ENCODE data around the gene ARMH1.

ARMH1 gene

DNA sequence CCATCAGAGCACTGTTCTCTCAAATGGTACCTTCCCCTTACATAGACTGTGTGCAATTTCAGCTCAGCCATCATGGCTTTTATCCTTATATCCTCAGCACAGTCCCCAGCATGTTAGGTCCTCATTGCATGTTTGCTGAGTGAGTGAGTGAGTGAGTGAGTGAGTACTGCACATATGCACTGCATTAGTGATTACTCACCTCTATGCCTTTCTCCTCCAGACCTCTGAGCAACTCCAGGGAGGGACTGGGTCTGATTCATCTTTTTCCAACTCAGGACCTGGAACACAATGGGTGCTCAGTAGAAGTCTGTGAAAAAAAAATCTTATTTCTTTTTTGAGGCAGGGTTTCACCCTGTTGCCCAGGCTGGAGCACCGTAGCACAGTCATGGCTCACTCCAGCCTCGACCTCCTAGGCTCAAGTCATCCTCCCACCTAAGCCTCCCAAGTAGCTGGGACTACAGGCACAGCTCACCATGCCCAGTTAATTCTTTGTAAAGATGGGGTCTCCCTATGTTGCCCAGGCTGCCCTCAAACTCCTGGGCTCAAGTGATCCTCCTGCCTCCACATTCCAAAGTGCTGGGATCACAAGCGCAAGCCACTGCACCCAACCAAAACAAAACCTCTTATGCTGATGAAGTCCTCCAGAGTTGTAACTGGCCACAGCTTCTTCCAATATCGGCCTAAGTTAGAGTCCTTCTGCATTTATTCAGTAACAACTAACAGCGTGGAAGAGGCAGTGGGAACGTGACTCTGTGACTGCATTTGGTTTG lies 32.8 kb downstream of the ARMH1 start:
- DNase-seq = no peak
- Histone ChIP-seq H3K4me1 (ENCODE audit: insufficient read depth, low read length) (peaks cover 4% of the 10 kb centered on the region; the same call in 1 of the 2 replicates), H3K9ac (ENCODE audit: low read depth, low read length) (no peak overlapping the region)

GRCh38 chr1:44707959-44708831 lies 33.7 kb downstream of the ARMH1 start:
- peak overlapping the region; percentile 69; the same call in 1 of the 2 replicates for H2AFZ ChIP-seq (ENCODE audit: low read depth, low read length)
- H3K9ac ChIP-seq (ENCODE audit: low read depth, low read length) = no peak overlapping the region
- TF ChIP-seq EZH2 (IDR thresholded peaks at IDR 0.05; ENCODE audit: borderline replicate concordance, low read depth, low read length, severe bottlenecking) = no peak
- TF ChIP-seq, protein P1, sequence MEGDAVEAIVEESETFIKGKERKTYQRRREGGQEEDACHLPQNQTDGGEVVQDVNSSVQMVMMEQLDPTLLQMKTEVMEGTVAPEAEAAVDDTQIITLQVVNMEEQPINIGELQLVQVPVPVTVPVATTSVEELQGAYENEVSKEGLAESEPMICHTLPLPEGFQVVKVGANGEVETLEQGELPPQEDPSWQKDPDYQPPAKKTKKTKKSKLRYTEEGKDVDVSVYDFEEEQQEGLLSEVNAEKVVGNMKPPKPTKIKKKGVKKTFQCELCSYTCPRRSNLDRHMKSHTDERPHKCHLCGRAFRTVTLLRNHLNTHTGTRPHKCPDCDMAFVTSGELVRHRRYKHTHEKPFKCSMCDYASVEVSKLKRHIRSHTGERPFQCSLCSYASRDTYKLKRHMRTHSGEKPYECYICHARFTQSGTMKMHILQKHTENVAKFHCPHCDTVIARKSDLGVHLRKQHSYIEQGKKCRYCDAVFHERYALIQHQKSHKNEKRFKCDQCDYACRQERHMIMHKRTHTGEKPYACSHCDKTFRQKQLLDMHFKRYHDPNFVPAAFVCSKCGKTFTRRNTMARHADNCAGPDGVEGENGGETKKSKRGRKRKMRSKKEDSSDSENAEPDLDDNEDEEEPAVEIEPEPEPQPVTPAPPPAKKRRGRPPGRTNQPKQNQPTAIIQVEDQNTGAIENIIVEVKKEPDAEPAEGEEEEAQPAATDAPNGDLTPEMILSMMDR (IDR thresholded peaks at IDR 0.05; ENCODE audit: borderline replicate concordance, extremely low read depth, low read length, poor library complexity, severe bottlenecking) = peak; percentile 79
- H3K4me3 ChIP-seq (ENCODE audit: low read depth in 1 of 2, low read length in 2 of 2) = 0 out of 4 replicates have a peak overlapping the region, but pooled peaks of 1 of the 2 experiments have one; percentile 15
- no peaks in the 10 kb centered on the region for H3K9me3 ChIP-seq (ENCODE audit: insufficient read depth, low read length, severe bottlenecking)
- H3K4me2 ChIP-seq (ENCODE audit: insufficient read depth, low read length) = peak overlapping the region; percentile 44
- H4K20me1 ChIP-seq (ENCODE audit: insufficient read depth, low read length) = no peaks in the 10 kb centered on the region
- ATAC-seq (ENCODE audit: insufficient read depth, low read depth) = peak; percentile 87
- no peaks in the 10 kb centered on the region for H3K79me2 ChIP-seq (ENCODE audit: insufficient read depth, low read length)
- H3K27me3 ChIP-seq (ENCODE audit: insufficient read depth, low read length, poor library complexity) = no peaks in the 10 kb centered on the region
- H3K27ac ChIP-seq (ENCODE audit: low read length) = no peak overlapping the region
- no peaks in the 10 kb centered on the region for H3K36me3 ChIP-seq (ENCODE audit: insufficient read depth, low read length)
- peak; percentile 37 for DNase-seq
- peaks cover 4% of the 10 kb centered on the region; the same call in 1 of the 2 replicates for H3K4me1 ChIP-seq (ENCODE audit: insufficient read depth, low read length)

More for the DNA sequence above, 32.8 kb downstream of the ARMH1 start:
- no peak for ATAC-seq (ENCODE audit: insufficient read depth, low read depth)
- H3K9me3 ChIP-seq (ENCODE audit: insufficient read depth, low read length, severe bottlenecking) = no peaks in the 10 kb centered on the region
- H2AFZ ChIP-seq (ENCODE audit: low read depth, low read length) = no peak overlapping the region
- H3K4me2 ChIP-seq (ENCODE audit: insufficient read depth, low read length) = no peak overlapping the region
- H3K4me3 ChIP-seq (ENCODE audit: low read depth in 1 of 2, low read length in 2 of 2) = no peak overlapping the region
- H3K27me3 ChIP-seq (ENCODE audit: insufficient read depth, low read length, poor library complexity) = no peaks in the 10 kb centered on the region
- H3K27ac ChIP-seq (ENCODE audit: low read length) = no peak overlapping the region
- H3K36me3 ChIP-seq (ENCODE audit: insufficient read depth, low read length) = no peaks in the 10 kb centered on the region
- no peaks in the 10 kb centered on the region for H3K79me2 ChIP-seq (ENCODE audit: insufficient read depth, low read length)
- no peak for TF ChIP-seq EZH2 (IDR thresholded peaks at IDR 0.05; ENCODE audit: borderline replicate concordance, low read depth, low read length, severe bottlenecking)
- TF ChIP-seq, protein P1 (IDR thresholded peaks at IDR 0.05; ENCODE audit: borderline replicate concordance, extremely low read depth, low read length, poor library complexity, severe bottlenecking) = no peak
- no peaks in the 10 kb centered on the region for H4K20me1 ChIP-seq (ENCODE audit: insufficient read depth, low read length)

DNA sequence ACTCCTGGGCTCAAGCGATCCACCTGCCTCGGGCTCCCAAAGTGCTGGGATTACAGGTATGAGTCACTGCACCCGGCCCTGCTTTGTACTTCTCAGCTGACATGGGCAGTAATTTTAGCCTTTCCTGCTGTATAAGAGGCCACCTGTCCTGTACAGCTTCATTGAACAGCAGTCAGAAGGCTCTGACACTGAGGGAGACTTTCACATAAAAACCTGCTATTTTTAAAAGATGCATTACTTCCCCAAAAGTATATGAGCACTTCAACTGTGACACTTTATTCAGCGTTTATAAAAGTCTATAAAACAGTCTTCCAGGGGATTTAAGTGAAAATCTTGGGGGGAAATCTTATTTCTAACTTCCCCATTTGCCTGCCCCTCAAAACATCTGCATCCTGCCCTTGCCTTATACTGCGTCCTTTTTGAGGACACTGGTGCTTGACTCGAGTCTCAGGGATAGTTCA lies 38.8 kb downstream of the ARMH1 start:
- Histone ChIP-seq H3K27ac (ENCODE audit: low read length) (no peak overlapping the region), H2AFZ (ENCODE audit: low read depth, low read length) (no peak overlapping the region), H3K79me2 (ENCODE audit: insufficient read depth, low read length) (no peaks in the 10 kb centered on the region), H3K9ac (ENCODE audit: low read depth, low read length) (no peak overlapping the region), H3K4me1 (ENCODE audit: insufficient read depth, low read length) (peaks cover 10% of the 10 kb centered on the region), H4K20me1 (ENCODE audit: insufficient read depth, low read length) (no peaks in the 10 kb centered on the region), H3K9me3 (ENCODE audit: insufficient read depth, low read length, severe bottlenecking) (no peaks in the 10 kb centered on the region), H3K36me3 (ENCODE audit: insufficient read depth, low read length) (no peaks in the 10 kb centered on the region), H3K4me2 (ENCODE audit: insufficient read depth, low read length) (no peak overlapping the region), H3K4me3 (ENCODE audit: low read depth in 1 of 2, low read length in 2 of 2) (no peak overlapping the region), H3K27me3 (ENCODE audit: insufficient read depth, low read length, poor library complexity) (no peaks in the 10 kb centered on the region)
- no peak for DNase-seq
- TF ChIP-seq EZH2 (IDR thresholded peaks at IDR 0.05; ENCODE audit: borderline replicate concordance, low read depth, low read length, severe bottlenecking) = no peak
- TF ChIP-seq, protein P1 (IDR thresholded peaks at IDR 0.05; ENCODE audit: borderline replicate concordance, extremely low read depth, low read length, poor library complexity, severe bottlenecking) = no peak
- no peak for ATAC-seq (ENCODE audit: insufficient read depth, low read depth)

All from DND-41 (cell line).